H9 (cell line): ENCODE results near the gene RELCH. TPM values are rescaled to one million over a fixed set of nuclear protein-coding genes. Genes with fewer than 3 reads are reported as not detected.

Experiments used
- DNase-seq: peaks from one replicate; pipeline ENCODE4 v3.0.0-alpha.2; 2017
- H2AFZ ChIP-seq: one replicate; pipeline ENCODE4 v1.6.1; 2013; ENCODE audit warnings: mild to moderate bottlenecking, low read length, control low read depth, moderate library complexity
- H2AK5ac ChIP-seq: 2 replicates; pipeline ENCODE4 v1.6.1; 2013; ENCODE audit warnings: low read length, control low read depth, mixed read lengths; ENCODE audit not compliant: insufficient read length
- H2BK120ac ChIP-seq: one replicate; pipeline ENCODE4 v1.6.1; 2013; ENCODE audit warnings: low read depth, mild to moderate bottlenecking, low read length, control low read depth, inconsistent platforms; ENCODE audit not compliant: poor library complexity, severe bottlenecking
- H2BK12ac ChIP-seq: 2 replicates; pipeline ENCODE4 v1.6.1; 2013; ENCODE audit warnings: low read length, control low read depth, mixed read lengths, low read depth; ENCODE audit not compliant: insufficient read length
- H2BK15ac ChIP-seq: 2 replicates; pipeline ENCODE4 v1.6.1; 2013; ENCODE audit warnings: low read depth, low read length, control low read depth
- H2BK20ac ChIP-seq: one replicate; pipeline ENCODE4 v1.6.1; 2013; ENCODE audit warnings: low read depth, mild to moderate bottlenecking, low read length, control low read depth, inconsistent platforms; ENCODE audit not compliant: poor library complexity, severe bottlenecking
- H2BK5ac ChIP-seq: 2 replicates; pipeline ENCODE4 v1.6.1; 2013; ENCODE audit warnings: low read length, control low read depth, mixed read lengths; ENCODE audit not compliant: insufficient read length
- H3K14ac ChIP-seq: 2 replicates; pipeline ENCODE4 v1.6.1; 2013; ENCODE audit warnings: low read length, control low read depth; ENCODE audit not compliant: insufficient read depth
- H3K18ac ChIP-seq: 2 replicates; pipeline ENCODE4 v1.6.1; 2013; ENCODE audit warnings: low read depth, mild to moderate bottlenecking, mixed read lengths, low read length, control low read depth; ENCODE audit not compliant: insufficient read length
- H3K23ac ChIP-seq: 2 replicates; pipeline ENCODE4 v1.6.1; 2013; ENCODE audit warnings: low read length, control low read depth, mixed read lengths, low read depth; ENCODE audit not compliant: insufficient read length
- H3K23me2 ChIP-seq: 2 replicates; pipeline ENCODE4 v1.6.1; 2013; ENCODE audit warnings: low read depth, mild to moderate bottlenecking, mixed read lengths, low read length, control low read depth; ENCODE audit not compliant: insufficient read length, poor library complexity, severe bottlenecking
- H3K27ac ChIP-seq: 2 replicates; pipeline ENCODE4 v1.5.1; 2013; ENCODE audit warnings: low read length, control low read depth, mixed read lengths, low read depth; ENCODE audit not compliant: insufficient read length
- H3K27me3 ChIP-seq: 2 replicates; pipeline ENCODE4 v1.6.1; 2013; ENCODE audit warnings: low read length, control low read depth, inconsistent platforms; ENCODE audit not compliant: insufficient read depth
- H3K4ac ChIP-seq: 2 replicates; pipeline ENCODE4 v1.6.1; 2013; ENCODE audit warnings: low read depth, mild to moderate bottlenecking, control low read depth, inconsistent platforms, low read length, moderate library complexity
- H3K4me1 ChIP-seq: 2 replicates; pipeline ENCODE4 v1.6.1; 2013; ENCODE audit warnings: low read length, control low read depth, inconsistent platforms; ENCODE audit not compliant: insufficient read depth
- H3K4me2 ChIP-seq: 2 replicates; pipeline ENCODE4 v1.6.1; 2013; ENCODE audit warnings: low read length, control low read depth, mixed read lengths; ENCODE audit not compliant: insufficient read length, insufficient read depth
- H3K56ac ChIP-seq: 2 replicates; pipeline ENCODE4 v1.6.1; 2013; ENCODE audit warnings: low read depth, mild to moderate bottlenecking, mixed read lengths, low read length, control low read depth; ENCODE audit not compliant: insufficient read length
- H3K79me1 ChIP-seq: 2 replicates; pipeline ENCODE4 v1.6.1; 2013; ENCODE audit warnings: low read depth, mild to moderate bottlenecking, moderate library complexity, low read length, control low read depth, inconsistent platforms; ENCODE audit not compliant: insufficient read depth, poor library complexity, severe bottlenecking
- H3K79me2 ChIP-seq: 2 replicates; pipeline ENCODE4 v1.6.1; 2013; ENCODE audit warnings: low read length, control low read depth, inconsistent platforms; ENCODE audit not compliant: insufficient read depth
- H3K9ac ChIP-seq: 2 replicates; pipeline ENCODE4 v1.6.1; 2013; ENCODE audit warnings: low read length, control low read depth, mixed read lengths; ENCODE audit not compliant: insufficient read length; ENCODE audit errors: extremely low read depth
- H3K9me3 ChIP-seq: one replicate; pipeline ENCODE4 v1.6.1; 2013; ENCODE audit warnings: low read depth, low read length, inconsistent platforms; ENCODE audit not compliant: control insufficient read depth
- H3T11ph ChIP-seq: one replicate; pipeline ENCODE4 v1.6.1; 2013; ENCODE audit warnings: mild to moderate bottlenecking, low read length, control low read depth, inconsistent platforms
- H4K20me1 ChIP-seq: one replicate; pipeline ENCODE4 v1.6.1; 2013; ENCODE audit not compliant: control insufficient read depth, insufficient read length, insufficient read depth
- H4K5ac ChIP-seq: 2 replicates; pipeline ENCODE4 v1.6.1; 2013; ENCODE audit warnings: low read depth, mild to moderate bottlenecking, mixed read lengths, low read length, control low read depth; ENCODE audit not compliant: insufficient read length
- H4K8ac ChIP-seq: replicated peaks from 2 replicates; pipeline ENCODE4 v1.6.1; 2013; ENCODE audit warnings: low read length, control low read depth, mixed read lengths, low read depth; ENCODE audit not compliant: insufficient read length
- H4K91ac ChIP-seq: 2 replicates; pipeline ENCODE4 v1.6.1; 2013; ENCODE audit warnings: low read depth, mild to moderate bottlenecking, moderate library complexity, mixed read lengths, low read length, control low read depth; ENCODE audit not compliant: insufficient read length
- H3K27ac Mint-ChIP-seq, 3 experiments: 2 replicates in 2 of 3; 3 replicates in 1 of 3; pipeline ENCODE4 v1.8.0; 2020 to 2021; ENCODE audit warnings: mixed read lengths in 3 of 3, mild to moderate bottlenecking in 1 of 3, moderate library complexity in 1 of 3
- H3K27me3 Mint-ChIP-seq: 2 replicates; pipeline ENCODE4 v1.8.0; 2021; ENCODE audit warnings: low read depth, mild to moderate bottlenecking, moderate library complexity, mixed read lengths
- H3K36me3 Mint-ChIP-seq, 3 experiments: 2 replicates in 2 of 3; 3 replicates in 1 of 3; pipeline ENCODE4 v1.8.0; 2020 to 2021; ENCODE audit warnings: low read depth in 3 of 3, mixed read lengths in 3 of 3; ENCODE audit not compliant: insufficient read depth in 1 of 3
- H3K4me1 Mint-ChIP-seq, 2 experiments: 2 replicates each; pipeline ENCODE4 v1.8.0; 2020; ENCODE audit warnings: mixed read lengths in 2 of 2
- H3K4me3 Mint-ChIP-seq, 2 experiments: 2 replicates in 1 of 2; 3 replicates in 1 of 2; pipeline ENCODE4 v1.8.0; 2020 to 2021; ENCODE audit warnings: mild to moderate bottlenecking in 2 of 2, mixed read lengths in 2 of 2, moderate library complexity in 1 of 2
- H3K9me3 Mint-ChIP-seq, 2 experiments: 2 replicates in 1 of 2; 3 replicates in 1 of 2; pipeline ENCODE4 v1.8.0; 2020; ENCODE audit warnings: mild to moderate bottlenecking in 2 of 2, mixed read lengths in 2 of 2, moderate library complexity in 1 of 2
- CTCF ChIP-seq: fragments of 200-600 bp; sonication (generic); conservative IDR thresholded peaks from 3 replicates; pipeline ENCODE4 v1.8.0; 2021; ENCODE audit warnings: antibody characterized with exemption, mild to moderate bottlenecking
- WGBS: extraction: QIAGEN DNeasy Blood & Tissue Kit; methylation state at CpG from one replicate; pipeline ENCODE4 v1.1.7; 2013; ENCODE audit warnings: missing lambda C conversion rate, low lambda C conversion rate, mixed read lengths; ENCODE audit not compliant: insufficient read length; ENCODE audit errors: extremely low coverage; 5-methylcytosine and 5-hydroxymethylcytosine counted together
- total RNA-seq: library from RNA; stranded (reverse); gene quantifications from 2 replicates; pipeline ENCODE4 v1.2.1, GENCODE V29; 2021

The RELCH gene
- total RNA-seq, 1 experiment from 2014 or later = 32.3 TPM

DNA sequence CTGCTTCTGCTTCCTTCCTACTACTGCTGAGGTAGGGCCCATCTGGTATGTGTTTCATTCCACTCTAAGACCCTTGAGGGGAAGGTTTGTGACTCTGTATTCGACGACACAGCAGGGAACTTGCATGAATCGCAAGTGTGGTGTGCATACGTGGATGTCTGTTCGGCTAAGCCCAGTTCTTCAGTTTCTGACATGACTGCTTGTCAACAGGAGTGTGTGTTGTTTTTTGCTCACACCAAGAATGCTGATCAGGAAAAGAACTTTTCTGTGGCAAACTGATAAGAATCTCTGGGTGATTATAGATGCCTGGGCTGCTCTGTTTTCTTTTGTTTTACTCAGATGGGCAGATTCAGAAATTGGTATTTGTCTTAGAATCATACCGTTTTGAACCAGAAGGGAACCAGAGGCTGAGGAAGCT lies 160.0 kb downstream of the RELCH start:
- Histone ChIP-seq H3K79me1 (no peaks in the 10 kb centered on the region), H3K23me2 (no peaks in the 10 kb centered on the region), H4K91ac (no peak overlapping the region), H2AK5ac (no peak overlapping the region), H3K9me3 (no peaks in the 10 kb centered on the region), H2AFZ (no peak overlapping the region), H2BK120ac (no peak overlapping the region), H3K9ac (no peak overlapping the region), H2BK12ac (no peak overlapping the region), H3K14ac (no peak overlapping the region), H4K8ac (no peak overlapping the region), H3K4ac (no peak overlapping the region), H3K23ac (no peak overlapping the region), H3K56ac (no peak overlapping the region), H3K27ac (no peak overlapping the region), H3K27me3 (no peaks in the 10 kb centered on the region), H4K20me1 (no peaks in the 10 kb centered on the region), H2BK20ac (no peak overlapping the region), H3T11ph (no peak overlapping the region), H3K4me1 (peaks cover 10% of the 10 kb centered on the region; the same call in 1 of the 2 replicates), H3K4me2 (peak overlapping the region; percentile 33), H4K5ac (no peak overlapping the region), H3K79me2 (no peaks in the 10 kb centered on the region), H2BK15ac (no peak overlapping the region), H2BK5ac (no peak overlapping the region), H3K18ac (no peak overlapping the region)
- Mint-ChIP-seq H3K4me3 (peak overlapping the region in 1 of 2 experiments; percentile 60; a peak in 3 of 5 replicates), H3K9me3 (no peaks in the 10 kb centered on the region), H3K27me3 (peaks cover 11% of the 10 kb centered on the region), H3K4me1 (peaks cover 30 to 32% of the 10 kb centered on the region in 2 experiments), H3K36me3 (peaks cover 1 to 9% (median 4%) of the 10 kb centered on the region in 3 experiments; a peak in 5 of 7 replicates), H3K27ac (peak overlapping the region in 1 of 3 experiments; percentile 32; a peak in 3 of 7 replicates)
- TF ChIP-seq CTCF = no peak
- no CpG with 5 or more reads among the region's 6 CpGs for WGBS
- DNase-seq = no peak
